BLaER1 (cell line): ENCODE results near the gene ELFN2.

Experiments
- H3K27ac ChIP-seq: shearing (Covaris generic); formaldehyde crosslinking; 2 replicates; pipeline ENCODE4 v1.8.1; 2022
- H3K27me3 ChIP-seq: shearing (Covaris generic); formaldehyde crosslinking; 2 replicates; pipeline ENCODE4 v1.8.1; 2022
- H3K36me3 ChIP-seq: shearing (Covaris generic); formaldehyde crosslinking; 2 replicates; pipeline ENCODE4 v1.8.1; 2022
- H3K4me1 ChIP-seq: shearing (Covaris generic); formaldehyde crosslinking; 2 replicates; pipeline ENCODE4 v1.8.1; 2022
- H3K4me2 ChIP-seq: shearing (Covaris generic); formaldehyde crosslinking; 2 replicates; pipeline ENCODE4 v1.8.1; 2022
- H3K4me3 ChIP-seq: shearing (Covaris generic); formaldehyde crosslinking; 2 replicates; pipeline ENCODE4 v1.8.1; 2022
- H3K9ac ChIP-seq: shearing (Covaris generic); formaldehyde crosslinking; 2 replicates; pipeline ENCODE4 v1.8.1; 2022
- H3K9me3 ChIP-seq: shearing (Covaris generic); formaldehyde crosslinking; 2 replicates; pipeline ENCODE4 v1.8.1; 2022
- H4K20me1 ChIP-seq: shearing (Covaris generic); formaldehyde crosslinking; 2 replicates; pipeline ENCODE4 v1.8.1; 2022
- Cebpa-rat ChIP-seq: shearing (Covaris generic); IDR thresholded peaks from 2 replicates; pipeline ENCODE4 v1.8.1; 2022

The ELFN2 gene

GRCh38 chr22:37379085-37379484 is 48.2 kb downstream of the ELFN2 start:
- TF ChIP-seq Cebpa-rat, result no peak
- Histone ChIP-seq H3K27ac (peak overlapping the region; percentile 72), H3K9me3 (no peaks in the 10 kb centered on the region), H3K27me3 (peaks cover 2% of the 10 kb centered on the region; the same call in 1 of the 2 replicates), H3K4me1 (peaks cover 100% of the 10 kb centered on the region), H3K4me2 (peak overlapping the region; percentile 100), H3K4me3 (peak overlapping the region; percentile 29; the same call in 1 of the 2 replicates), H3K9ac (peak overlapping the region; percentile 57), H4K20me1 (no peaks in the 10 kb centered on the region; the same call in 1 of the 2 replicates), H3K36me3 (no peaks in the 10 kb centered on the region)

GRCh38 chr22:37378642-37379058 is 48.6 kb downstream of the ELFN2 start:
- no peak for TF ChIP-seq Cebpa-rat
- Histone ChIP-seq H3K4me3 (peak overlapping the region; percentile 29; the same call in 1 of the 2 replicates), H3K27me3 (peaks cover 6% of the 10 kb centered on the region; the same call in 1 of the 2 replicates), H3K9ac (peak overlapping the region; percentile 57), H3K27ac (peak overlapping the region; percentile 72), H3K9me3 (no peaks in the 10 kb centered on the region), H3K36me3 (no peaks in the 10 kb centered on the region), H4K20me1 (no peaks in the 10 kb centered on the region; the same call in 1 of the 2 replicates), H3K4me2 (peak overlapping the region; percentile 100), H3K4me1 (peaks cover 100% of the 10 kb centered on the region)

GRCh38 chr22:37377927-37378326 is 49.4 kb downstream of the ELFN2 start:
- Histone ChIP-seq H3K9me3 (no peaks in the 10 kb centered on the region), H3K4me3 (peak overlapping the region; percentile 29; the same call in 1 of the 2 replicates), H3K4me1 (peaks cover 99% of the 10 kb centered on the region), H3K27me3 (peaks cover 6% of the 10 kb centered on the region; the same call in 1 of the 2 replicates), H3K4me2 (peak overlapping the region; percentile 100), H4K20me1 (no peaks in the 10 kb centered on the region; the same call in 1 of the 2 replicates), H3K27ac (peak overlapping the region; percentile 93), H3K9ac (0 out of 2 replicates have a peak overlapping the region, but pooled peaks have one; percentile 42), H3K36me3 (no peaks in the 10 kb centered on the region)
- no peak for TF ChIP-seq Cebpa-rat

- H3K27ac ChIP-seq, result peak overlapping the region; percentile 93
- no peaks in the 10 kb centered on the region; the same call in 1 of the 2 replicates for H4K20me1 ChIP-seq
- H3K27me3 ChIP-seq, result peaks cover 6% of the 10 kb centered on the region; the same call in 1 of the 2 replicates
- H3K36me3 ChIP-seq, result no peaks in the 10 kb centered on the region
- H3K9ac ChIP-seq, result peak overlapping the region; percentile 42
- H3K4me2 ChIP-seq, result peak overlapping the region; percentile 100
- H3K4me1 ChIP-seq, result peaks cover 97% of the 10 kb centered on the region
- H3K9me3 ChIP-seq, result no peaks in the 10 kb centered on the region
- TF ChIP-seq Cebpa-rat, result no peak
- peak overlapping the region; percentile 35; the same call in 1 of the 2 replicates for H3K4me3 ChIP-seq
Observed at GRCh38 chr22:37377138-37377537, 50.1 kb downstream of the ELFN2 start.

GRCh38 chr22:37376643-37377042 is 50.6 kb downstream of the ELFN2 start:
- TF ChIP-seq Cebpa-rat, result no peak
- H3K4me3 ChIP-seq, result peak overlapping the region; percentile 35; the same call in 1 of the 2 replicates
- no peaks in the 10 kb centered on the region for H3K36me3 ChIP-seq
- H3K27me3 ChIP-seq, result peaks cover 6% of the 10 kb centered on the region; the same call in 1 of the 2 replicates
- peak overlapping the region; percentile 42 for H3K9ac ChIP-seq
- H3K9me3 ChIP-seq, result no peaks in the 10 kb centered on the region
- H3K27ac ChIP-seq, result peak overlapping the region; percentile 93
- H3K4me2 ChIP-seq, result peak overlapping the region; percentile 100
- H3K4me1 ChIP-seq, result peaks cover 97% of the 10 kb centered on the region
- no peaks in the 10 kb centered on the region; the same call in 1 of the 2 replicates for H4K20me1 ChIP-seq

- Histone ChIP-seq H3K9ac (peak overlapping the region; percentile 79), H3K27ac (peak overlapping the region; percentile 93), H3K4me2 (peak overlapping the region; percentile 100), H3K4me1 (peaks cover 97% of the 10 kb centered on the region), H3K9me3 (no peaks in the 10 kb centered on the region), H3K36me3 (no peaks in the 10 kb centered on the region), H3K4me3 (peak overlapping the region; percentile 76), H4K20me1 (no peaks in the 10 kb centered on the region; the same call in 1 of the 2 replicates), H3K27me3 (peaks cover 6% of the 10 kb centered on the region; the same call in 1 of the 2 replicates)
- no peak for TF ChIP-seq Cebpa-rat
Observed at GRCh38 chr22:37375801-37376200, 51.5 kb downstream of the ELFN2 start.

- no peaks in the 10 kb centered on the region; the same call in 1 of the 2 replicates for H4K20me1 ChIP-seq
- peak overlapping the region; percentile 93 for H3K27ac ChIP-seq
- no peak for TF ChIP-seq Cebpa-rat
- H3K36me3 ChIP-seq, result no peaks in the 10 kb centered on the region
- H3K4me1 ChIP-seq, result peaks cover 96% of the 10 kb centered on the region
- no peaks in the 10 kb centered on the region for H3K9me3 ChIP-seq
- H3K27me3 ChIP-seq, result peaks cover 6% of the 10 kb centered on the region; the same call in 1 of the 2 replicates
- H3K4me3 ChIP-seq, result peak overlapping the region; percentile 76
- peak overlapping the region; percentile 100 for H3K4me2 ChIP-seq
- peak overlapping the region; percentile 79 for H3K9ac ChIP-seq
Observed at GRCh38 chr22:37374571-37374970, 52.7 kb downstream of the ELFN2 start.

- Histone ChIP-seq H3K36me3 (no peaks in the 10 kb centered on the region), H3K4me3 (peak overlapping the region; percentile 76), H3K4me2 (peak overlapping the region; percentile 100), H3K27me3 (peaks cover 6% of the 10 kb centered on the region; the same call in 1 of the 2 replicates), H3K4me1 (peaks cover 96% of the 10 kb centered on the region), H3K27ac (peak overlapping the region; percentile 93), H3K9me3 (no peaks in the 10 kb centered on the region), H4K20me1 (no peaks in the 10 kb centered on the region), H3K9ac (peak overlapping the region; percentile 79)
- no peak for TF ChIP-seq Cebpa-rat
Observed at GRCh38 chr22:37373451-37373850, 53.8 kb downstream of the ELFN2 start.

GRCh38 chr22:37371911-37372310 is 55.4 kb downstream of the ELFN2 start:
- TF ChIP-seq Cebpa-rat, result no peak
- Histone ChIP-seq H3K4me2 (peak overlapping the region; percentile 100), H3K4me1 (peaks cover 96% of the 10 kb centered on the region), H3K27me3 (peaks cover 6% of the 10 kb centered on the region; the same call in 1 of the 2 replicates), H3K36me3 (no peaks in the 10 kb centered on the region), H4K20me1 (0 out of 2 replicates have a peak, but pooled peaks cover 4% of the 10 kb centered on the region), H3K9me3 (no peaks in the 10 kb centered on the region), H3K4me3 (peak overlapping the region; percentile 76), H3K9ac (peak overlapping the region; percentile 79), H3K27ac (peak overlapping the region; percentile 93)

- Histone ChIP-seq H3K4me3 (peak overlapping the region; percentile 76), H3K27ac (peak overlapping the region; percentile 93), H3K27me3 (peaks cover 6% of the 10 kb centered on the region; the same call in 1 of the 2 replicates), H4K20me1 (0 out of 2 replicates have a peak, but pooled peaks cover 9% of the 10 kb centered on the region), H3K9ac (peak overlapping the region; percentile 79), H3K36me3 (no peaks in the 10 kb centered on the region), H3K4me2 (peak overlapping the region; percentile 100), H3K9me3 (no peaks in the 10 kb centered on the region), H3K4me1 (peaks cover 96% of the 10 kb centered on the region)
- TF ChIP-seq Cebpa-rat, result no peak
Observed at GRCh38 chr22:37371491-37371890, 55.8 kb downstream of the ELFN2 start.
